NCI-H1436 treated with DMSO at 0.1 percent for 48 hours (cell line): ENCODE results near the gene ZMYND15.

Experiments
- DNase-seq: peaks from one replicate; lab custom pipeline; 2025; lab: John Stamatoyannopoulos, UW

ZMYND15 gene

GRCh38 chr17:4715063-4715744 lies 24.4 kb upstream of the ZMYND15 start:
- DNase-seq, result no peak

GRCh38 chr17:4716081-4716480 lies 23.6 kb upstream of the ZMYND15 start:
- DNase-seq, result no peak

GRCh38 chr17:4717791-4718190 lies 21.8 kb upstream of the ZMYND15 start:
- no peak for DNase-seq

GRCh38 chr17:4718276-4718675 lies 21.4 kb upstream of the ZMYND15 start:
- DNase-seq, result no peak

- DNase-seq, result no peak
Observed at GRCh38 chr17:4719146-4719545, 20.5 kb upstream of the ZMYND15 start.

- DNase-seq, result no peak
Observed at GRCh38 chr17:4719684-4720221, 19.9 kb upstream of the ZMYND15 start.

- no peak for DNase-seq
Observed at GRCh38 chr17:4720787-4721186, 18.8 kb upstream of the ZMYND15 start.

GRCh38 chr17:4721203-4722135 lies 18.2 kb upstream of the ZMYND15 start:
- DNase-seq, result no peak

- DNase-seq, result no peak
Observed at GRCh38 chr17:4722678-4723240, 16.9 kb upstream of the ZMYND15 start.

GRCh38 chr17:4724650-4725049 lies 15.0 kb upstream of the ZMYND15 start:
- DNase-seq, result no peak

- DNase-seq, result no peak
Observed at GRCh38 chr17:4725646-4726310, 13.9 kb upstream of the ZMYND15 start.

GRCh38 chr17:4728124-4728523 lies 11.5 kb upstream of the ZMYND15 start:
- DNase-seq, result no peak

- no peak for DNase-seq
Observed at GRCh38 chr17:4733073-4733531, 6.5 kb upstream of the ZMYND15 start.

- no peak for DNase-seq
Observed at GRCh38 chr17:4734857-4735475, 4.7 kb upstream of the ZMYND15 start.

GRCh38 chr17:4735876-4736651 lies 3.6 kb upstream of the ZMYND15 start:
- DNase-seq, result no peak

GRCh38 chr17:4738136-4739121 lies 1.2 kb upstream of the ZMYND15 start:
- DNase-seq, result no peak

- DNase-seq, result no peak
Observed at GRCh38 chr17:4740025-4740351, 355 bp downstream of the ZMYND15 start.

- DNase-seq, result no peak
Observed at GRCh38 chr17:4740584-4740983, 951 bp downstream of the ZMYND15 start.

GRCh38 chr17:4741544-4741943 lies 1.9 kb downstream of the ZMYND15 start:
- DNase-seq, result no peak

GRCh38 chr17:4742133-4742532 lies 2.5 kb downstream of the ZMYND15 start:
- DNase-seq, result no peak
